ENCODE results near the gene FKBP1B.
"Not testable (repeated sequence)": the region's sequence is repeated elsewhere in the genome, so short reads cannot be mapped to it uniquely, and the experiment has no call there.

Gene FKBP1B

GRCh38 chr2:24104906-24105305, 55.4 kb downstream of the FKBP1B start:
- DNase-seq, result no peak

- no peak for DNase-seq
These were observed 56.3 kb downstream of the FKBP1B start for GRCh38 chr2:24105816-24106215.

- DNase-seq, result no peak
These were observed 57.2 kb downstream of the FKBP1B start for GRCh38 chr2:24106786-24107185.

GRCh38 chr2:24107336-24107735, 57.8 kb downstream of the FKBP1B start:
- no peak for DNase-seq

- DNase-seq, result not testable (repeated sequence)
These were observed 59.9 kb downstream of the FKBP1B start for GRCh38 chr2:24109431-24109830.

GRCh38 chr2:24110660-24111303, 61.2 kb downstream of the FKBP1B start:
- no peak for DNase-seq

- DNase-seq, result no peak
These were observed 61.9 kb downstream of the FKBP1B start for GRCh38 chr2:24111407-24111901.

Measured in central memory CD4-positive, alpha-beta T cell (primary cell).